SK-N-SH (cell line): ENCODE data around the gene LRRC45. TPM values are rescaled to one million over a fixed set of nuclear protein-coding genes. Genes with fewer than 3 reads are reported as not detected.

Experiments used
- CTCF ChIA-PET: fragments of 300-600, 350-600 bp; formaldehyde crosslinking; extraction: SDS; loops from one replicate; lab custom pipeline; 2021; lab: Yijun Ruan, JAX
- POLR2A ChIA-PET: fragments of 350-600 bp; sonication (Branson Sonifier 250); formaldehyde crosslinking; extraction: SDS; loops from one replicate; lab custom pipeline; 2020; ENCODE audit warnings: antibody characterized with exemption, inconsistent platforms; lab: Yijun Ruan, JAX
- DNase-seq: peaks from one replicate; pipeline ENCODE4 v3.0.0; 2012
- H2AFZ ChIP-seq: fragments of 200-600 bp; sonication (generic); 2 replicates; pipeline ENCODE4 v1.8.1; 2016; ENCODE audit warnings: antibody characterized with exemption, mild to moderate bottlenecking, low read depth
- H3F3A ChIP-seq: fragments of 200-600 bp; sonication (generic); replicated peaks from 2 replicates; pipeline ENCODE3; 2016; ENCODE audit warnings: antibody characterized with exemption, mild to moderate bottlenecking; ENCODE audit not compliant: insufficient read depth
- H3K27ac ChIP-seq, 2 experiments: fragments of 200-500 bp in 1 of 2; fragments of 200-600 bp in 1 of 2; sonication (Bioruptor generic) in 1 of 2; sonication (generic), shearing (Covaris generic) in 1 of 2; 2 replicates each; pipeline versions ENCODE4 v1.5.1 to v1.6.1; 2014 to 2016; ENCODE audit warnings: low read depth in 2 of 2, inconsistent platforms in 1 of 2, low read length in 1 of 2, mild to moderate bottlenecking in 1 of 2, mixed read lengths in 1 of 2
- H3K27me3 ChIP-seq: fragments of 200-600 bp; sonication (generic), shearing (Covaris generic); 2 replicates; pipeline ENCODE4 v1.6.1; 2016; ENCODE audit warnings: mixed run types; ENCODE audit not compliant: insufficient read depth
- H3K36me3 ChIP-seq, 2 experiments: fragments of 200-500 bp in 1 of 2; fragments of 200-600 bp in 1 of 2; sonication (Bioruptor generic) in 1 of 2; sonication (generic) in 1 of 2; replicated peaks in 1 of 2; 2 replicates each; pipeline versions ENCODE3 to v1.5.1; 2014 to 2016; ENCODE audit warnings: low read length in 1 of 2, mild to moderate bottlenecking in 1 of 2; ENCODE audit not compliant: insufficient read depth in 2 of 2, control insufficient read depth in 1 of 2
- H3K4me1 ChIP-seq, 2 experiments: fragments of 200-500 bp in 1 of 2; fragments of 200-600 bp in 1 of 2; sonication (Bioruptor generic) in 1 of 2; sonication (generic), shearing (Covaris generic) in 1 of 2; 2 replicates each; pipeline versions ENCODE4 v1.5.1 to v1.6.1; 2014 to 2016; ENCODE audit warnings: low read depth in 1 of 2, low read length in 1 of 2, mixed run types in 1 of 2; ENCODE audit not compliant: insufficient read depth in 2 of 2, control insufficient read depth in 1 of 2
- H3K4me2 ChIP-seq: fragments of 200-600 bp; sonication (generic), shearing (Covaris generic); 2 replicates; pipeline ENCODE4 v1.6.1; 2017; ENCODE audit warnings: mixed run types
- H3K4me3 ChIP-seq, 2 experiments: fragments of 200-500 bp in 1 of 2; fragments of 200-600 bp in 1 of 2; sonication (Bioruptor generic) in 1 of 2; sonication (generic), shearing (Covaris generic) in 1 of 2; 2 replicates each; pipeline versions ENCODE4 v1.5.1 to v1.8.1; 2014 to 2016; ENCODE audit warnings: low read depth in 2 of 2, inconsistent platforms in 1 of 2, low read length in 1 of 2, mild to moderate bottlenecking in 1 of 2, mixed read lengths in 1 of 2, moderate library complexity in 1 of 2
- H3K79me2 ChIP-seq: fragments of 200-600 bp; sonication (generic); 2 replicates; pipeline ENCODE4 v1.8.1; 2017; ENCODE audit warnings: mild to moderate bottlenecking; ENCODE audit not compliant: insufficient read depth
- H3K9ac ChIP-seq: fragments of 200-600 bp; sonication (generic); 2 replicates; pipeline ENCODE4 v1.6.1; 2017; ENCODE audit warnings: mixed run types
- H3K9me2 ChIP-seq: fragments of 200-600 bp; sonication (generic); 2 replicates; pipeline ENCODE4 v1.6.1; 2017; ENCODE audit warnings: mixed run types
- H3K9me3 ChIP-seq: fragments of 200-600 bp; sonication (generic); 2 replicates; pipeline ENCODE4 v1.6.1; 2017; ENCODE audit warnings: mixed run types, mild to moderate bottlenecking, moderate library complexity
- H4K20me1 ChIP-seq: fragments of 200-600 bp; sonication (generic); 2 replicates; pipeline ENCODE4 v1.6.1; 2017; ENCODE audit warnings: mild to moderate bottlenecking, mixed run types; ENCODE audit not compliant: insufficient read depth
- CHD2 ChIP-seq: fragments of 150-350 bp; IDR thresholded peaks from 2 replicates; pipeline ENCODE4 v1.6.1; 2018; ENCODE audit warnings: low read length; ENCODE audit not compliant: partially characterized antibody
- EZH2phosphoT487 ChIP-seq: fragments of 200-600 bp; sonication (generic); IDR thresholded peaks from 2 replicates; pipeline ENCODE4 v1.6.1; 2017; ENCODE audit warnings: low read depth, mixed run types, mild to moderate bottlenecking, antibody characterized with exemption, moderate library complexity, borderline replicate concordance
- GATA2 ChIP-seq: sonication (generic); formaldehyde crosslinking; IDR thresholded peaks from 2 replicates; pipeline ENCODE4 v1.5.0; 2020; ENCODE audit warnings: mild to moderate bottlenecking, missing genetic modification reagents
- JUND ChIP-seq: IDR thresholded peaks from 2 replicates; pipeline ENCODE4 v1.4.0; 2012
- MEF2A ChIP-seq: IDR thresholded peaks from 2 replicates; pipeline ENCODE4 v1.4.0; 2012; ENCODE audit warnings: low read depth, borderline replicate concordance
- NRF1 ChIP-seq: IDR thresholded peaks from 2 replicates; pipeline ENCODE4 v1.6.1; 2012; ENCODE audit warnings: low read depth, mild to moderate bottlenecking, low read length
- POLR2AphosphoS5 ChIP-seq: IDR thresholded peaks from 2 replicates; pipeline ENCODE4 v1.6.1; 2012; ENCODE audit warnings: low read depth, low read length
- RAD21 ChIP-seq: IDR thresholded peaks from 2 replicates; pipeline ENCODE4 v1.6.1; 2012; ENCODE audit warnings: mild to moderate bottlenecking, low read length
- RFX5 ChIP-seq: IDR thresholded peaks from 2 replicates; pipeline ENCODE4 v1.6.1; 2012; ENCODE audit warnings: mild to moderate bottlenecking, improper control_type of control experiment, low read length
- SIN3A ChIP-seq: IDR thresholded peaks from 2 replicates; pipeline ENCODE4 v1.6.1; 2012; ENCODE audit warnings: low read depth, mild to moderate bottlenecking, low read length, moderate library complexity, borderline replicate concordance
- TAF1 ChIP-seq: IDR thresholded peaks from 2 replicates; pipeline ENCODE4 v1.6.1; 2012; ENCODE audit warnings: low read depth, mild to moderate bottlenecking, low read length, moderate library complexity, borderline replicate concordance
- TEAD4 ChIP-seq: IDR thresholded peaks from 2 replicates; pipeline ENCODE4 v1.4.0; 2012; ENCODE audit warnings: mild to moderate bottlenecking, borderline replicate concordance; ENCODE audit not compliant: insufficient read depth
- YY1 ChIP-seq: IDR thresholded peaks from 2 replicates; pipeline ENCODE4 v1.4.0; 2012; ENCODE audit warnings: low read depth, mild to moderate bottlenecking
- WGBS: methylation state at CpG from one replicate; pipeline ENCODE4 v1.1.6; 2017; ENCODE audit warnings: low lambda C conversion rate; 5-methylcytosine and 5-hydroxymethylcytosine counted together
- polyA plus RNA-seq, 3 experiments: library from polyadenylated mRNA; depleted of rRNA; stranded (reverse); fragments of >200 nt; gene quantifications; 2 replicates each; pipeline ENCODE4 v1.2.3, GENCODE V29; 2012
- TF ChIP-seq, protein P1 (sequence below): fragments of 150-350 bp; IDR thresholded peaks from 2 replicates; pipeline ENCODE4 v1.6.1; 2016; ENCODE audit warnings: mild to moderate bottlenecking, low read depth, low read length
- TF ChIP-seq, protein P2 (sequence below): IDR thresholded peaks from 2 replicates; pipeline ENCODE4 v1.4.0; 2012; ENCODE audit warnings: low read depth, borderline replicate concordance
- TF ChIP-seq, protein P3 (sequence below): fragments of 200-600 bp; sonication (generic); IDR thresholded peaks from 2 replicates; pipeline ENCODE4 v1.6.1; 2017; ENCODE audit warnings: antibody characterized with exemption, mild to moderate bottlenecking, moderate library complexity
- TF ChIP-seq, protein P4 (sequence below): IDR thresholded peaks from 2 replicates; pipeline ENCODE4 v1.6.1; 2012; ENCODE audit warnings: mild to moderate bottlenecking, low read depth, low read length, moderate library complexity

The LRRC45 gene
- polyA plus RNA-seq, 1 of the 3 experiments (the other 2 are of a cell fraction), result 31.5 TPM

- H3K4me3 ChIP-seq, result no peak overlapping the region
- no peaks in the 10 kb centered on the region for H4K20me1 ChIP-seq
- H3K4me1 ChIP-seq, result peaks cover 7 to 19% of the 10 kb centered on the region in 2 experiments
- WGBS, result 90% methylated on average over 2 of the region's 8 CpGs
- no peaks in the 10 kb centered on the region for H3K9me2 ChIP-seq
- peaks cover 0 to 5% of the 10 kb centered on the region in 2 experiments for H3K36me3 ChIP-seq
- no peaks in the 10 kb centered on the region for H3K79me2 ChIP-seq
- DNase-seq, result no peak
- H3K27me3 ChIP-seq, result no peaks in the 10 kb centered on the region
- H3K4me2 ChIP-seq, result no peak overlapping the region
- no peak overlapping the region for H3K27ac ChIP-seq
- no peaks in the 10 kb centered on the region for H3K9me3 ChIP-seq
- no peak overlapping the region for H3K9ac ChIP-seq
- POLR2A ChIA-PET, result no interaction called here
- H2AFZ ChIP-seq, result no peak overlapping the region
- peaks cover 13% of the 10 kb centered on the region for H3F3A ChIP-seq
- CTCF ChIA-PET, result interaction anchor here (0.7 to 35.7 kb wide), 6 partner anchors 10 to 170 kb away, joined by 3 to 1216 read pairs (median 4); partner anchors contain the start of genes NOTUM and RAC3
- TF ChIP-seq NRF1, result no peak
- no peak for TF ChIP-seq POLR2AphosphoS5
- no peak for TF ChIP-seq EZH2phosphoT487
- TF ChIP-seq TEAD4, result no peak
- no peak for TF ChIP-seq CHD2
- TF ChIP-seq RAD21, result no peak
- TF ChIP-seq, protein P1, sequence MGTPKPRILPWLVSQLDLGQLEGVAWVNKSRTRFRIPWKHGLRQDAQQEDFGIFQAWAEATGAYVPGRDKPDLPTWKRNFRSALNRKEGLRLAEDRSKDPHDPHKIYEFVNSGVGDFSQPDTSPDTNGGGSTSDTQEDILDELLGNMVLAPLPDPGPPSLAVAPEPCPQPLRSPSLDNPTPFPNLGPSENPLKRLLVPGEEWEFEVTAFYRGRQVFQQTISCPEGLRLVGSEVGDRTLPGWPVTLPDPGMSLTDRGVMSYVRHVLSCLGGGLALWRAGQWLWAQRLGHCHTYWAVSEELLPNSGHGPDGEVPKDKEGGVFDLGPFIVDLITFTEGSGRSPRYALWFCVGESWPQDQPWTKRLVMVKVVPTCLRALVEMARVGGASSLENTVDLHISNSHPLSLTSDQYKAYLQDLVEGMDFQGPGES, result no peak
- TF ChIP-seq YY1, result no peak
- no peak for TF ChIP-seq GATA2 (CRISPR knock-in tag)
- TF ChIP-seq RFX5, result no peak
- TF ChIP-seq JUND, result no peak
- TF ChIP-seq, protein P2, sequence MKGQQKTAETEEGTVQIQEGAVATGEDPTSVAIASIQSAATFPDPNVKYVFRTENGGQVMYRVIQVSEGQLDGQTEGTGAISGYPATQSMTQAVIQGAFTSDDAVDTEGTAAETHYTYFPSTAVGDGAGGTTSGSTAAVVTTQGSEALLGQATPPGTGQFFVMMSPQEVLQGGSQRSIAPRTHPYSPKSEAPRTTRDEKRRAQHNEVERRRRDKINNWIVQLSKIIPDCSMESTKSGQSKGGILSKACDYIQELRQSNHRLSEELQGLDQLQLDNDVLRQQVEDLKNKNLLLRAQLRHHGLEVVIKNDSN, result no peak
- TF ChIP-seq, protein P3, sequence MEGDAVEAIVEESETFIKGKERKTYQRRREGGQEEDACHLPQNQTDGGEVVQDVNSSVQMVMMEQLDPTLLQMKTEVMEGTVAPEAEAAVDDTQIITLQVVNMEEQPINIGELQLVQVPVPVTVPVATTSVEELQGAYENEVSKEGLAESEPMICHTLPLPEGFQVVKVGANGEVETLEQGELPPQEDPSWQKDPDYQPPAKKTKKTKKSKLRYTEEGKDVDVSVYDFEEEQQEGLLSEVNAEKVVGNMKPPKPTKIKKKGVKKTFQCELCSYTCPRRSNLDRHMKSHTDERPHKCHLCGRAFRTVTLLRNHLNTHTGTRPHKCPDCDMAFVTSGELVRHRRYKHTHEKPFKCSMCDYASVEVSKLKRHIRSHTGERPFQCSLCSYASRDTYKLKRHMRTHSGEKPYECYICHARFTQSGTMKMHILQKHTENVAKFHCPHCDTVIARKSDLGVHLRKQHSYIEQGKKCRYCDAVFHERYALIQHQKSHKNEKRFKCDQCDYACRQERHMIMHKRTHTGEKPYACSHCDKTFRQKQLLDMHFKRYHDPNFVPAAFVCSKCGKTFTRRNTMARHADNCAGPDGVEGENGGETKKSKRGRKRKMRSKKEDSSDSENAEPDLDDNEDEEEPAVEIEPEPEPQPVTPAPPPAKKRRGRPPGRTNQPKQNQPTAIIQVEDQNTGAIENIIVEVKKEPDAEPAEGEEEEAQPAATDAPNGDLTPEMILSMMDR, result no peak
- TF ChIP-seq, protein P4, sequence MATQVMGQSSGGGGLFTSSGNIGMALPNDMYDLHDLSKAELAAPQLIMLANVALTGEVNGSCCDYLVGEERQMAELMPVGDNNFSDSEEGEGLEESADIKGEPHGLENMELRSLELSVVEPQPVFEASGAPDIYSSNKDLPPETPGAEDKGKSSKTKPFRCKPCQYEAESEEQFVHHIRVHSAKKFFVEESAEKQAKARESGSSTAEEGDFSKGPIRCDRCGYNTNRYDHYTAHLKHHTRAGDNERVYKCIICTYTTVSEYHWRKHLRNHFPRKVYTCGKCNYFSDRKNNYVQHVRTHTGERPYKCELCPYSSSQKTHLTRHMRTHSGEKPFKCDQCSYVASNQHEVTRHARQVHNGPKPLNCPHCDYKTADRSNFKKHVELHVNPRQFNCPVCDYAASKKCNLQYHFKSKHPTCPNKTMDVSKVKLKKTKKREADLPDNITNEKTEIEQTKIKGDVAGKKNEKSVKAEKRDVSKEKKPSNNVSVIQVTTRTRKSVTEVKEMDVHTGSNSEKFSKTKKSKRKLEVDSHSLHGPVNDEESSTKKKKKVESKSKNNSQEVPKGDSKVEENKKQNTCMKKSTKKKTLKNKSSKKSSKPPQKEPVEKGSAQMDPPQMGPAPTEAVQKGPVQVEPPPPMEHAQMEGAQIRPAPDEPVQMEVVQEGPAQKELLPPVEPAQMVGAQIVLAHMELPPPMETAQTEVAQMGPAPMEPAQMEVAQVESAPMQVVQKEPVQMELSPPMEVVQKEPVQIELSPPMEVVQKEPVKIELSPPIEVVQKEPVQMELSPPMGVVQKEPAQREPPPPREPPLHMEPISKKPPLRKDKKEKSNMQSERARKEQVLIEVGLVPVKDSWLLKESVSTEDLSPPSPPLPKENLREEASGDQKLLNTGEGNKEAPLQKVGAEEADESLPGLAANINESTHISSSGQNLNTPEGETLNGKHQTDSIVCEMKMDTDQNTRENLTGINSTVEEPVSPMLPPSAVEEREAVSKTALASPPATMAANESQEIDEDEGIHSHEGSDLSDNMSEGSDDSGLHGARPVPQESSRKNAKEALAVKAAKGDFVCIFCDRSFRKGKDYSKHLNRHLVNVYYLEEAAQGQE, result no peak
- no peak for TF ChIP-seq TAF1
- TF ChIP-seq SIN3A, result no peak
- TF ChIP-seq MEF2A, result no peak
These were observed 16.7 kb downstream of the LRRC45 start for GRCh38 chr17:82039695-82040299.
